K562 (cell line): ENCODE data around the gene CNKSR3. TPM values are rescaled to one million over a fixed set of nuclear protein-coding genes. Genes with fewer than 3 reads are reported as not detected.

Source experiments
- ATAC-seq: fragments of 200-7000 bp; cut with Tn5 transposase; 3 replicates; pipeline ENCODE4 v1.9.1; 2020; ENCODE audit warnings: moderate library complexity
- BruUV-seq: library from RNA; stranded (reverse); fragments of 400-500 nt; replicated peaks from 2 replicates; lab custom pipeline; 2021; lab: Mats Ljungman, UMichigan
- CTCF ChIA-PET: fragments of 300-600 bp; formaldehyde crosslinking; extraction: SDS; loops from one replicate; lab custom pipeline; 2021; ENCODE audit warnings: low intra/inter-chr PET ratio; lab: Yijun Ruan, JAX
- POLR2A ChIA-PET: fragments of 300-600, 350-650 bp; sonication (Branson Sonifier 250); formaldehyde crosslinking; extraction: SDS; loops from one replicate; lab custom pipeline; 2021; ENCODE audit warnings: antibody characterized with exemption, inconsistent platforms; lab: Yijun Ruan, JAX
- DNase-seq, 4 experiments: peaks; one replicate each; pipeline versions ENCODE4 v3.0.0 to v3.0.0-alpha.2; 2011 to 2018; ENCODE audit warnings: low spot score in 3 of 4, mixed read lengths in 3 of 4; ENCODE audit errors: extremely low read depth in 1 of 4
- FAIRE-seq: peaks from 2 replicates; lab custom pipeline; 2011; peaks lifted over from hg19 to GRCh38; lab: Jason Lieb, UNC
- H2AFZ ChIP-seq: 2 replicates; pipeline ENCODE4 v1.6.0; 2011; ENCODE audit warnings: low read depth, low read length, control low read depth, inconsistent platforms
- H3K27ac ChIP-seq: fragments of 200-600 bp; 3 replicates; pipeline ENCODE4 v1.8.0; 2011; ENCODE audit warnings: low read depth, mild to moderate bottlenecking, control low read depth, inconsistent platforms, low read length, moderate library complexity, mixed read lengths; ENCODE audit errors: extremely low read depth
- H3K27me3 ChIP-seq, 2 experiments: fragments of 300-600 bp in 1 of 2; 2 replicates in 1 of 2; 3 replicates in 1 of 2; pipeline versions ENCODE4 v1.6.0 to v1.8.0; 2011; ENCODE audit warnings: inconsistent platforms in 2 of 2, low read length in 2 of 2, mild to moderate bottlenecking in 1 of 2, mixed read lengths in 1 of 2, moderate library complexity in 1 of 2; ENCODE audit not compliant: control insufficient read depth in 2 of 2, insufficient read depth in 2 of 2
- H3K36me3 ChIP-seq: fragments of 300-600 bp; 3 replicates; pipeline ENCODE4 v1.8.0; 2011; ENCODE audit warnings: mild to moderate bottlenecking, low read length, inconsistent platforms; ENCODE audit not compliant: control insufficient read depth, insufficient read depth
- H3K4me1 ChIP-seq, 2 experiments: fragments of 200-600 bp in 1 of 2; replicated peaks in 1 of 2; 2 replicates in 1 of 2; 3 replicates in 1 of 2; pipeline versions ENCODE4 v1.5.1 to v1.8.0; 2011; ENCODE audit warnings: inconsistent platforms in 2 of 2, low read length in 2 of 2, mild to moderate bottlenecking in 1 of 2, mixed read lengths in 1 of 2, moderate library complexity in 1 of 2; ENCODE audit not compliant: control insufficient read depth in 2 of 2, insufficient read depth in 2 of 2
- H3K4me2 ChIP-seq: 2 replicates; pipeline ENCODE4 v1.6.1; 2011; ENCODE audit warnings: low read length, control low read depth, inconsistent platforms, mixed read lengths; ENCODE audit not compliant: insufficient read depth
- H3K4me3 ChIP-seq: fragments of 200-600 bp; sonication (generic), shearing (Covaris generic); 2 replicates; pipeline ENCODE4 v1.5.1; 2016; ENCODE audit warnings: control low read depth, inconsistent platforms
- H3K79me2 ChIP-seq: fragments of 200-600 bp; 3 replicates; pipeline ENCODE4 v1.8.0; 2011; ENCODE audit warnings: low read length, inconsistent platforms; ENCODE audit not compliant: control insufficient read depth, insufficient read depth
- H3K9ac ChIP-seq, 2 experiments: 2 replicates each; pipeline versions ENCODE4 v1.6.0 to v1.6.1; 2011; ENCODE audit warnings: low read depth in 2 of 2, low read length in 2 of 2, control low read depth in 1 of 2, inconsistent platforms in 1 of 2, mild to moderate bottlenecking in 1 of 2, mixed read lengths in 1 of 2; ENCODE audit not compliant: insufficient read depth in 1 of 2
- H3K9me1 ChIP-seq: one replicate; pipeline ENCODE4 v1.6.0; 2011; ENCODE audit warnings: inconsistent platforms, mild to moderate bottlenecking, low read length, moderate library complexity; ENCODE audit not compliant: control insufficient read depth, insufficient read depth
- H3K9me3 ChIP-seq: replicated peaks from 2 replicates; pipeline ENCODE4 v1.5.1; 2011; ENCODE audit warnings: low read depth, low read length, inconsistent platforms; ENCODE audit not compliant: control insufficient read depth, insufficient read depth
- H4K20me1 ChIP-seq: replicated peaks from 2 replicates; pipeline ENCODE4 v1.6.1; 2011; ENCODE audit warnings: low read length, inconsistent platforms, mixed read lengths; ENCODE audit not compliant: control insufficient read depth, insufficient read depth
- RAD51 ChIP-seq: fragments of 450-650 bp; IDR thresholded peaks from 2 replicates; pipeline ENCODE4 v1.7.1; 2016; ENCODE audit warnings: low read depth, mild to moderate bottlenecking, borderline replicate concordance
- USF1 ChIP-seq: sonication (generic); formaldehyde crosslinking; IDR thresholded peaks from 2 replicates; pipeline ENCODE4 v1.9.0; 2022; ENCODE audit warnings: mild to moderate bottlenecking, missing genetic modification reagents
- USF2 ChIP-seq: sonication (generic); formaldehyde crosslinking; IDR thresholded peaks from 2 replicates; pipeline ENCODE4 v1.5.0; 2020; ENCODE audit warnings: missing genetic modification reagents
- WGBS: fragments of 100-300 bp; shearing (Covaris generic); methylation state at CpG from one replicate; pipeline ENCODE4 v1.1.6; 2016; ENCODE audit warnings: low coverage, mixed read lengths; ENCODE audit not compliant: insufficient coverage; ENCODE audit errors: missing lambda C conversion rate; 5-methylcytosine and 5-hydroxymethylcytosine counted together
- in situ Hi-C: fragments of 300-500 bp; cut with MboI; formaldehyde crosslinking; loops from 4 replicates; pipeline ENCODE4 v1.15.0; 2018; ENCODE audit warnings: inconsistent platforms, mixed read lengths
- intact Hi-C: fragments of 100-400 bp; cut with micrococcal nuclease; formaldehyde crosslinking; loops from 2 replicates; pipeline ENCODE4 v1.14.2; 2022
- polyA plus RNA-seq, 8 experiments: library from polyadenylated mRNA; depleted of rRNA in 4 of 8; stranded (reverse) in 5 of 8; unstranded in 3 of 8; fragments of >200 nt; fragmentation: Nextera tagmentation in 2 of 8; fragmentation: Illumina TruSeq in 1 of 8; extraction: Ambion mirVana in 2 of 8; extraction: Trizol in 1 of 8; gene quantifications; 2 replicates each; pipeline versions ENCODE4 v1.2.1 to v1.2.3, GENCODE V29; 2011 to 2014; ENCODE audit warnings: inconsistent platforms in 1 of 8, missing spikeins in 1 of 8
- total RNA-seq, 7 experiments: library from RNA; depleted of rRNA in 6 of 7; stranded (reverse); fragments of >200 nt in 6 of 7; fragmentation: Illumina TruSeq in 2 of 7; extraction: Trizol in 2 of 7; gene quantifications; 2 replicates each; pipeline versions ENCODE4 v1.2.1 to v1.2.3, GENCODE V29; 2011 to 2021; ENCODE audit warnings: low replicate concordance in 1 of 7

Gene CNKSR3
- total and polyA plus RNA-seq, 9 of the 15 experiments (the other 6 are each of a cell fraction or from before 2014, with no cell fraction given): 4.5 to 29.6 (median 9.5) TPM

- POLR2A ChIA-PET: interaction anchor here (1.5 kb wide), 2 partner anchors 8 to 16 kb away, joined by 4 to 5 read pairs; no protein-coding TSS in a partner anchor
- H3K4me3 ChIP-seq: no peak overlapping the region
- no peaks in the 10 kb centered on the region for H3K27me3 ChIP-seq
- no peak overlapping the region for H2AFZ ChIP-seq
- no peaks in the 10 kb centered on the region for H3K9me3 ChIP-seq
- H3K79me2 ChIP-seq: peaks cover 26% of the 10 kb centered on the region
- 85% methylated on average over 3 of the region's 3 CpGs for WGBS
- peaks cover 0 to 3% of the 10 kb centered on the region in 2 experiments; a peak in 1 of 5 replicates for H3K4me1 ChIP-seq
- FAIRE-seq: no peak
- H3K4me2 ChIP-seq: no peak overlapping the region
- no TSS peak for BruUV-seq
- no peak for DNase-seq
- intact Hi-C loops (no loop called here), in situ Hi-C loops (no loop called here)
- no peaks in the 10 kb centered on the region for H3K9me1 ChIP-seq
- peaks cover 16% of the 10 kb centered on the region; the same call in 1 of the 3 replicates for H3K36me3 ChIP-seq
- no peak for ATAC-seq
- H4K20me1 ChIP-seq: no peaks in the 10 kb centered on the region
- H3K27ac ChIP-seq: no peak overlapping the region
- no peak overlapping the region for H3K9ac ChIP-seq
- TF ChIP-seq RAD51: no peak
- TF ChIP-seq USF1 (CRISPR knock-in tag): peak; percentile 59
- peak; percentile 64 for TF ChIP-seq USF2 (CRISPR knock-in tag)
- TF ChIP-seq, all 486 proteins: peak for 2
- CTCF ChIA-PET: no interaction called here
Observed at GRCh38 chr6:154450498-154450897, 60.0 kb downstream of the CNKSR3 start.
